Measurements from ENCODE around the gene DNTT. TPM values are rescaled to one million over a fixed set of nuclear protein-coding genes. Genes with fewer than 3 reads are reported as not detected.

DNTT gene
- not detected for total RNA-seq

GRCh38 chr10:96304230-96304629 is at the start of gene DNTT:
Gene DNTT, plus strand, starts transcription at chr10:96304434. Its CDS starts 64 bp downstream, at chr10:96304498.
- in situ Hi-C loops (cut with MboI; ENCODE audit: low sequenced_read_pairs in 4 of 4): no loop called here
- Histone ChIP-seq H3K27ac (no peak within 1 kb of the TSS), H3K27me3 (peaks cover 8 to 11% (median 9%) of the 10 kb centered on the region in 3 donors), H3K9me3 (no peaks in the 10 kb centered on the region), H3K4me3 (no peak within 1 kb of the TSS), H3K36me3 (no peaks in the 10 kb centered on the region), H3K4me1 (no peaks in the 10 kb centered on the region)
- DNase-seq: no peak
- TF ChIP-seq CTCF (IDR thresholded peaks at IDR 0.05 in 4 of 5, conservative IDR thresholded peaks at IDR 0.05 in 1 of 5) (no peak), POLR2A (IDR thresholded peaks at IDR 0.05) (no peak)
- intact Hi-C loops (cut with DNase I; ENCODE audit: low total_unique reads): no loop called here
- no peak for ATAC-seq

GRCh38 chr10:96254976-96255375 is 49.3 kb upstream of the DNTT start:
- Histone ChIP-seq H3K4me3 (no peak overlapping the region), H3K4me1 (no peaks in the 10 kb centered on the region), H3K27me3 (no peaks in the 10 kb centered on the region), H3K36me3 (no peaks in the 10 kb centered on the region), H3K9me3 (no peaks in the 10 kb centered on the region), H3K27ac (no peak overlapping the region)
- intact Hi-C loops (cut with DNase I; ENCODE audit: low total_unique reads) (no loop called here), in situ Hi-C loops (cut with MboI; ENCODE audit: low sequenced_read_pairs in 4 of 4) (no loop called here)
- no peak for DNase-seq
- TF ChIP-seq POLR2A (IDR thresholded peaks at IDR 0.05) (no peak), CTCF (IDR thresholded peaks at IDR 0.05 in 4 of 5, conservative IDR thresholded peaks at IDR 0.05 in 1 of 5) (no peak)
- no peak for ATAC-seq

GRCh38 chr10:96255549-96256333 is 48.5 kb upstream of the DNTT start:
- no peaks in the 10 kb centered on the region for H3K27me3 ChIP-seq
- TF ChIP-seq CTCF (IDR thresholded peaks at IDR 0.05 in 4 of 5, conservative IDR thresholded peaks at IDR 0.05 in 1 of 5) (no peak), POLR2A (IDR thresholded peaks at IDR 0.05) (no peak)
- in situ Hi-C loops (cut with MboI; ENCODE audit: low sequenced_read_pairs in 4 of 4) (no loop called here), intact Hi-C loops (cut with DNase I; ENCODE audit: low total_unique reads) (no loop called here)
- DNase-seq (no peak), ATAC-seq (no peak)
- no peak overlapping the region for H3K4me3 ChIP-seq
- H3K4me1 ChIP-seq: no peaks in the 10 kb centered on the region
- H3K27ac ChIP-seq: no peak overlapping the region
- no peaks in the 10 kb centered on the region for H3K36me3 ChIP-seq
- H3K9me3 ChIP-seq: no peaks in the 10 kb centered on the region

GRCh38 chr10:96257944-96258343 is 46.3 kb upstream of the DNTT start:
- no peak overlapping the region for H3K27ac ChIP-seq
- ATAC-seq: no peak
- H3K27me3 ChIP-seq: no peaks in the 10 kb centered on the region
- TF ChIP-seq CTCF (IDR thresholded peaks at IDR 0.05 in 4 of 5, conservative IDR thresholded peaks at IDR 0.05 in 1 of 5): no peak
- no peak for TF ChIP-seq POLR2A (IDR thresholded peaks at IDR 0.05)
- no peaks in the 10 kb centered on the region for H3K4me1 ChIP-seq
- no peaks in the 10 kb centered on the region for H3K36me3 ChIP-seq
- no peaks in the 10 kb centered on the region for H3K9me3 ChIP-seq
- in situ Hi-C loops (cut with MboI; ENCODE audit: low sequenced_read_pairs in 4 of 4): no loop called here
- peak in 1 of 2 donors; percentile 23 for DNase-seq
- H3K4me3 ChIP-seq: no peak overlapping the region
- intact Hi-C loops (cut with DNase I; ENCODE audit: low total_unique reads): no loop called here
